GM23248 (cell line): ENCODE results near the gene TNFRSF18. TPM values are rescaled to one million over a fixed set of nuclear protein-coding genes. Genes with fewer than 3 reads are reported as not detected.

ENCODE experiments used
- DNase-seq: peaks from one replicate; pipeline ENCODE4 v3.0.0-alpha.2; 2015
- H2AFZ ChIP-seq: fragments of 200-600 bp; sonication (generic); 2 replicates; pipeline ENCODE4 v1.6.1; 2016; ENCODE audit warnings: antibody characterized with exemption
- H3F3A ChIP-seq: fragments of 200-600 bp; sonication (generic); 2 replicates; pipeline ENCODE4 v1.6.1; 2016; ENCODE audit warnings: mild to moderate bottlenecking, antibody characterized with exemption, mixed run types; ENCODE audit not compliant: insufficient read depth
- H3K27ac ChIP-seq: fragments of 200-600 bp; sonication (generic); 2 replicates; pipeline ENCODE4 v1.5.1; 2016; ENCODE audit warnings: mild to moderate bottlenecking
- H3K27me3 ChIP-seq: fragments of 200-600 bp; sonication (generic); replicated peaks from 2 replicates; pipeline ENCODE4 v1.6.1; 2016; ENCODE audit warnings: mild to moderate bottlenecking; ENCODE audit not compliant: insufficient read depth
- H3K36me3 ChIP-seq: fragments of 200-600 bp; sonication (generic); 2 replicates; pipeline ENCODE4 v1.6.1; 2016; ENCODE audit warnings: low read depth, mild to moderate bottlenecking
- H3K4me1 ChIP-seq: fragments of 200-600 bp; sonication (generic); 2 replicates; pipeline ENCODE4 v1.6.1; 2016; ENCODE audit warnings: mild to moderate bottlenecking; ENCODE audit not compliant: insufficient read depth
- H3K4me2 ChIP-seq: fragments of 200-600 bp; sonication (generic); one replicate; pipeline ENCODE4 v1.6.1; 2016; ENCODE audit warnings: mild to moderate bottlenecking; ENCODE audit not compliant: unreplicated experiment
- H3K4me3 ChIP-seq: fragments of 200-600 bp; sonication (generic); 2 replicates; pipeline ENCODE4 v1.5.1; 2016; ENCODE audit warnings: mild to moderate bottlenecking
- H3K79me2 ChIP-seq: fragments of 200-600 bp; sonication (generic); 2 replicates; pipeline ENCODE4 v1.6.1; 2016; ENCODE audit warnings: mild to moderate bottlenecking; ENCODE audit not compliant: insufficient read depth
- H3K9ac ChIP-seq: fragments of 200-600 bp; sonication (generic); 2 replicates; pipeline ENCODE4 v1.6.1; 2016; ENCODE audit warnings: mild to moderate bottlenecking
- H3K9me2 ChIP-seq: fragments of 200-600 bp; sonication (generic); 2 replicates; pipeline ENCODE4 v1.6.1; 2016; ENCODE audit warnings: mixed run types, mild to moderate bottlenecking, moderate library complexity; ENCODE audit not compliant: insufficient read depth
- H3K9me3 ChIP-seq: fragments of 200-600 bp; sonication (generic); one replicate; pipeline ENCODE4 v1.6.1; 2017; ENCODE audit warnings: low read depth
- H4K20me1 ChIP-seq: fragments of 200-600 bp; sonication (generic); 2 replicates; pipeline ENCODE4 v1.6.0; 2016; ENCODE audit not compliant: insufficient read depth
- EZH2 ChIP-seq: fragments of 200-600 bp; sonication (generic); IDR thresholded peaks from 2 replicates; pipeline ENCODE4 v1.6.1; 2018; ENCODE audit warnings: antibody characterized with exemption, mild to moderate bottlenecking; ENCODE audit not compliant: insufficient read depth, poor library complexity, severe bottlenecking
- EZH2phosphoT487 ChIP-seq: fragments of 200-600 bp; sonication (generic); IDR thresholded peaks from 2 replicates; pipeline ENCODE4 v1.6.1; 2018; ENCODE audit warnings: antibody characterized with exemption, moderate library complexity, mild to moderate bottlenecking, low read depth; ENCODE audit not compliant: insufficient read depth
- WGBS, 2 experiments: methylation state at CpG; one replicate each; pipeline ENCODE4 v1.1.6; 2015 to 2017; ENCODE audit warnings: low lambda C conversion rate in 2 of 2, low coverage in 1 of 2; ENCODE audit errors: missing lambda C conversion rate in 2 of 2; 5-methylcytosine and 5-hydroxymethylcytosine counted together
- in situ Hi-C: fragments of 300-500 bp; cut with MboI; formaldehyde crosslinking; loops from 2 replicates; pipeline ENCODE4 v1.15.0; 2020
- microRNA counts: library from miRNA; unstranded; fragments of <30 nt; microRNA quantifications from one replicate; lab custom pipeline; 2016
- microRNA-seq: library from miRNA; unstranded; fragments of <30 nt; microRNA quantifications from one replicate; pipeline ENCODE4, GENCODE V29; 2016; ENCODE audit warnings: borderline number of aligned reads
- polyA plus RNA-seq: library from polyadenylated mRNA; unstranded; fragments of >200 nt; fragmentation: Nextera tagmentation; extraction: Ambion mirVana; gene quantifications from 2 replicates; pipeline ENCODE4 v1.2.1, GENCODE V29; 2016
- small RNA-seq: library from RNA; depleted of rRNA; stranded (forward); fragments of <200 nt; gene quantifications from one replicate; pipeline ENCODE3, GENCODE V24; 2014; ENCODE audit warnings: low read depth, low replicate concordance
- total RNA-seq: library from RNA; depleted of rRNA; stranded (reverse); fragments of >200 nt; shearing (Covaris generic); gene quantifications from 2 replicates; pipeline ENCODE4 v1.2.3, GENCODE V29; 2014; rRNA removed

Gene TNFRSF18
- total and polyA plus RNA-seq, 2 experiments from 2014 or later, result not detected

GRCh38 chr1:1157033-1157365, 49.4 kb downstream of the TNFRSF18 start:
- H3K36me3 ChIP-seq, result no peaks in the 10 kb centered on the region
- no peak overlapping the region for H3K27ac ChIP-seq
- 32 to 47% methylated on average over 3 to 5 of the region's 9 CpGs for WGBS, 2 experiments
- H3K4me2 ChIP-seq, result no peak overlapping the region
- no peaks in the 10 kb centered on the region for H3K9me3 ChIP-seq
- no peak overlapping the region for H2AFZ ChIP-seq
- H3F3A ChIP-seq, result peaks cover 17% of the 10 kb centered on the region
- in situ Hi-C loops, result no loop called here
- H3K9ac ChIP-seq, result no peak overlapping the region
- TF ChIP-seq EZH2phosphoT487 (no peak), EZH2 (no peak)
- H3K4me1 ChIP-seq, result peaks cover 6% of the 10 kb centered on the region
- H3K79me2 ChIP-seq, result no peaks in the 10 kb centered on the region
- H4K20me1 ChIP-seq, result no peaks in the 10 kb centered on the region
- no peaks in the 10 kb centered on the region for H3K9me2 ChIP-seq
- no peak overlapping the region for H3K4me3 ChIP-seq
- DNase-seq, result no peak
- no peaks in the 10 kb centered on the region for H3K27me3 ChIP-seq

- 60 to 62% methylated on average over 25 to 26 of the region's 26 CpGs for whole genome bisulfite sequencing, 2 experiments
- no peaks in the 10 kb centered on the region for H3K36me3 ChIP-seq
- H3K79me2 ChIP-seq, result no peaks in the 10 kb centered on the region
- no peak for DNase-seq
- TF ChIP-seq EZH2phosphoT487 (no peak), EZH2 (no peak)
- H3F3A ChIP-seq, result peaks cover 17% of the 10 kb centered on the region
- H3K4me2 ChIP-seq, result no peak overlapping the region
- no peak overlapping the region for H2AFZ ChIP-seq
- no peaks in the 10 kb centered on the region for H3K9me2 ChIP-seq
- no peak overlapping the region for H3K9ac ChIP-seq
- H3K4me3 ChIP-seq, result no peak overlapping the region
- in situ Hi-C loops, result no loop called here
- H3K9me3 ChIP-seq, result no peaks in the 10 kb centered on the region
- no peaks in the 10 kb centered on the region for H3K27me3 ChIP-seq
- no peaks in the 10 kb centered on the region for H4K20me1 ChIP-seq
- H3K4me1 ChIP-seq, result peaks cover 6% of the 10 kb centered on the region
- H3K27ac ChIP-seq, result no peak overlapping the region
Measured at GRCh38 chr1:1156140-1157032, 50.0 kb downstream of the TNFRSF18 start.

GRCh38 chr1:1155258-1155657, 51.1 kb downstream of the TNFRSF18 start:
- no peaks in the 10 kb centered on the region for H3K9me3 ChIP-seq
- H3K9ac ChIP-seq, result no peak overlapping the region
- no peaks in the 10 kb centered on the region for H4K20me1 ChIP-seq
- H2AFZ ChIP-seq, result no peak overlapping the region
- H3K36me3 ChIP-seq, result no peaks in the 10 kb centered on the region
- no peak for TF ChIP-seq EZH2phosphoT487
- no peak for TF ChIP-seq EZH2
- no peaks in the 10 kb centered on the region for H3K9me2 ChIP-seq
- WGBS, 2 experiments, result 69 to 70% methylated on average over 10 of the region's 10 CpGs
- no peaks in the 10 kb centered on the region for H3K79me2 ChIP-seq
- peaks cover 6% of the 10 kb centered on the region for H3K4me1 ChIP-seq
- no peak overlapping the region for H3K4me3 ChIP-seq
- H3K4me2 ChIP-seq, result no peak overlapping the region
- peaks cover 17% of the 10 kb centered on the region for H3F3A ChIP-seq
- in situ Hi-C loops, result no loop called here
- no peak overlapping the region for H3K27ac ChIP-seq
- H3K27me3 ChIP-seq, result no peaks in the 10 kb centered on the region
- no peak for DNase-seq

GRCh38 chr1:1153874-1154273, 52.5 kb downstream of the TNFRSF18 start:
- TF ChIP-seq EZH2, result no peak
- no peak for TF ChIP-seq EZH2phosphoT487
- Histone ChIP-seq H3K4me1 (peaks cover 6% of the 10 kb centered on the region), H3K4me3 (no peak overlapping the region), H3F3A (peaks cover 17% of the 10 kb centered on the region), H3K9me3 (no peaks in the 10 kb centered on the region), H4K20me1 (no peaks in the 10 kb centered on the region), H3K9ac (no peak overlapping the region), H3K27ac (no peak overlapping the region), H3K27me3 (no peaks in the 10 kb centered on the region), H3K4me2 (no peak overlapping the region), H3K9me2 (no peaks in the 10 kb centered on the region), H3K79me2 (no peaks in the 10 kb centered on the region), H2AFZ (no peak overlapping the region), H3K36me3 (no peaks in the 10 kb centered on the region)
- 2 to 4% methylated on average over 4 of the region's 4 CpGs for WGBS, 2 experiments
- peak; percentile 26 for DNase-seq
- in situ Hi-C loops, result no loop called here

MicroRNA genes within 50 kb of the gene (microRNA counts, 767-probe panel; counts per million panel counts)
- microRNA hsa-miR-200a-3p (lab: Ali Mortazavi, UCI), result 447 counts per million, percentile 86 among the panel's probes with 10 or more counts
- 447 counts per million, percentile 86 among the panel's probes with 10 or more counts for microRNA hsa-miR-200b-3p (lab: Ali Mortazavi, UCI)
- 447 counts per million, percentile 86 among the panel's probes with 10 or more counts for microRNA hsa-miR-429 (lab: Ali Mortazavi, UCI)

Small RNA genes lying within 50 kb of the gene (microRNA-seq; reads per million reads assigned to microRNA genes)
- 2.0 reads per million for gene MIR200A
- gene MIR200B, result 6.1 reads per million, percentile 6 among the genes with 10 or more reads in this experiment
- gene MIR429, result 1.5 reads per million

Small RNA genes lying within 50 kb of the gene (small RNA-seq; reads per million reads assigned to genes)
- gene MIR200A (not detected), gene MIR200B (not detected), gene MIR429 (not detected)

Other genes starting within 250 kb of the TNFRSF18 start
- gene NOC2L, start 247.3 kb downstream of the TNFRSF18 start, total RNA-seq, result 66.4 and 67.3 TPM in 2 replicates
- gene NOC2L, start 247.3 kb downstream of the TNFRSF18 start, polyA plus RNA-seq, result 64.0 and 65.0 TPM in 2 replicates
- gene KLHL17, start 246.0 kb downstream of the TNFRSF18 start, total RNA-seq, result 19.2 and 23.3 TPM in 2 replicates
- gene KLHL17, start 246.0 kb downstream of the TNFRSF18 start, polyA plus RNA-seq, result 4.7 and 5.5 TPM in 2 replicates
- gene PLEKHN1, start 240.1 kb downstream of the TNFRSF18 start, total RNA-seq, result 1.4 and 2.1 TPM in 2 replicates
- 1.7 and 2.5 TPM in 2 replicates for gene PLEKHN1, start 240.1 kb downstream of the TNFRSF18 start, polyA plus RNA-seq
- not detected in 2 replicates for gene PERM1, start 224.5 kb downstream of the TNFRSF18 start, total RNA-seq
- 0.45 and 0.61 TPM in 2 replicates for gene PERM1, start 224.5 kb downstream of the TNFRSF18 start, polyA plus RNA-seq
- gene HES4, start 206.5 kb downstream of the TNFRSF18 start, total RNA-seq, result 3.1 and 7.6 TPM in 2 replicates
- gene HES4, start 206.5 kb downstream of the TNFRSF18 start, polyA plus RNA-seq, result 3.7 and 4.1 TPM in 2 replicates
- 41.2 and 49.1 TPM in 2 replicates for gene ISG15, start 193.1 kb downstream of the TNFRSF18 start, total RNA-seq
- gene ISG15, start 193.1 kb downstream of the TNFRSF18 start, polyA plus RNA-seq, result 77.0 and 85.7 TPM in 2 replicates
- gene AGRN, start 186.5 kb downstream of the TNFRSF18 start, total RNA-seq, result 43.2 and 55.1 TPM in 2 replicates
- gene AGRN, start 186.5 kb downstream of the TNFRSF18 start, polyA plus RNA-seq, result 1.4 and 1.8 TPM in 2 replicates
- not detected in 2 replicates for gene RNF223, start 132.3 kb downstream of the TNFRSF18 start, total RNA-seq
- gene RNF223, start 132.3 kb downstream of the TNFRSF18 start, polyA plus RNA-seq, result not detected in 2 replicates
- gene C1orf159, start 90.5 kb downstream of the TNFRSF18 start, total RNA-seq, result 5.2 and 13.1 TPM in 2 replicates
- gene C1orf159, start 90.5 kb downstream of the TNFRSF18 start, polyA plus RNA-seq, result 11.0 and 11.4 TPM in 2 replicates
- not detected in 2 replicates for gene TTLL10, start 32.7 kb downstream of the TNFRSF18 start, total RNA-seq
- not detected in 2 replicates for gene TTLL10, start 32.7 kb downstream of the TNFRSF18 start, polyA plus RNA-seq
- not detected in 2 replicates for gene TNFRSF4, start 7.6 kb upstream of the TNFRSF18 start, total RNA-seq
- gene TNFRSF4, start 7.6 kb upstream of the TNFRSF18 start, polyA plus RNA-seq, result not detected in 2 replicates
- gene SDF4, start 25.4 kb upstream of the TNFRSF18 start, total RNA-seq, result 214 and 216 TPM in 2 replicates
- gene SDF4, start 25.4 kb upstream of the TNFRSF18 start, polyA plus RNA-seq, result 261 and 269 TPM in 2 replicates
- 50.3 and 52.5 TPM in 2 replicates for gene B3GALT6, start 25.6 kb upstream of the TNFRSF18 start, total RNA-seq
- 6.5 and 8.3 TPM in 2 replicates for gene B3GALT6, start 25.6 kb upstream of the TNFRSF18 start, polyA plus RNA-seq
- 0.38 and 3.1 TPM in 2 replicates for gene C1QTNF12, start 40.1 kb upstream of the TNFRSF18 start, total RNA-seq
- 2.0 and 2.1 TPM in 2 replicates for gene C1QTNF12, start 40.1 kb upstream of the TNFRSF18 start, polyA plus RNA-seq
- gene UBE2J2, start 67.3 kb upstream of the TNFRSF18 start, total RNA-seq, result 49.7 and 51.0 TPM in 2 replicates
- 63.5 and 68.0 TPM in 2 replicates for gene UBE2J2, start 67.3 kb upstream of the TNFRSF18 start, polyA plus RNA-seq
- gene SCNN1D, start 73.8 kb upstream of the TNFRSF18 start, total RNA-seq, result 0.76 and 2.5 TPM in 2 replicates
- 0.46 and 0.55 TPM in 2 replicates for gene SCNN1D, start 73.8 kb upstream of the TNFRSF18 start, polyA plus RNA-seq
- 58.6 and 68.0 TPM in 2 replicates for gene ACAP3, start 101.3 kb upstream of the TNFRSF18 start, total RNA-seq
- 11.6 and 11.8 TPM in 2 replicates for gene ACAP3, start 101.3 kb upstream of the TNFRSF18 start, polyA plus RNA-seq
- 36.2 and 46.5 TPM in 2 replicates for gene PUSL1, start 102.0 kb upstream of the TNFRSF18 start, total RNA-seq
- gene PUSL1, start 102.0 kb upstream of the TNFRSF18 start, polyA plus RNA-seq, result 28.3 and 30.9 TPM in 2 replicates
- 80.1 and 90.0 TPM in 2 replicates for gene INTS11, start 118.1 kb upstream of the TNFRSF18 start, total RNA-seq
- gene INTS11, start 118.1 kb upstream of the TNFRSF18 start, polyA plus RNA-seq, result 70.2 and 72.8 TPM in 2 replicates
- gene CPTP, start 118.2 kb upstream of the TNFRSF18 start, total RNA-seq, result 30.5 and 39.0 TPM in 2 replicates
- gene CPTP, start 118.2 kb upstream of the TNFRSF18 start, polyA plus RNA-seq, result 28.0 and 33.2 TPM in 2 replicates
- 0.54 TPM in 1 of 2 replicates, not detected in the other for gene TAS1R3, start 124.7 kb upstream of the TNFRSF18 start, total RNA-seq
- 0.24 TPM in 1 of 2 replicates, not detected in the other for gene TAS1R3, start 124.7 kb upstream of the TNFRSF18 start, polyA plus RNA-seq
- gene DVL1, start 142.8 kb upstream of the TNFRSF18 start, total RNA-seq, result 113 and 119 TPM in 2 replicates
- 8.6 and 9.9 TPM in 2 replicates for gene DVL1, start 142.8 kb upstream of the TNFRSF18 start, polyA plus RNA-seq
- 1,040 and 1,228 TPM in 2 replicates for gene MXRA8, start 152.0 kb upstream of the TNFRSF18 start, total RNA-seq
- gene MXRA8, start 152.0 kb upstream of the TNFRSF18 start, polyA plus RNA-seq, result 584 and 609 TPM in 2 replicates
- 118 and 120 TPM in 2 replicates for gene AURKAIP1, start 168.6 kb upstream of the TNFRSF18 start, total RNA-seq
- 216 and 218 TPM in 2 replicates for gene AURKAIP1, start 168.6 kb upstream of the TNFRSF18 start, polyA plus RNA-seq
- 150 and 185 TPM in 2 replicates for gene CCNL2, start 192.7 kb upstream of the TNFRSF18 start, total RNA-seq
- gene CCNL2, start 192.7 kb upstream of the TNFRSF18 start, polyA plus RNA-seq, result 151 and 199 TPM in 2 replicates
- 88.9 and 105 TPM in 2 replicates for gene MRPL20, start 200.7 kb upstream of the TNFRSF18 start, total RNA-seq
- 176 and 181 TPM in 2 replicates for gene MRPL20, start 200.7 kb upstream of the TNFRSF18 start, polyA plus RNA-seq
- 0.51 and 0.97 TPM in 2 replicates for gene ANKRD65, start 214.7 kb upstream of the TNFRSF18 start, total RNA-seq
- gene ANKRD65, start 214.7 kb upstream of the TNFRSF18 start, polyA plus RNA-seq, result 0.44 and 0.70 TPM in 2 replicates
- 1.4 and 2.3 TPM in 2 replicates for gene VWA1, start 229.1 kb upstream of the TNFRSF18 start, total RNA-seq
- 0.60 and 1.3 TPM in 2 replicates for gene VWA1, start 229.1 kb upstream of the TNFRSF18 start, polyA plus RNA-seq
- gene ATAD3C, start 243.1 kb upstream of the TNFRSF18 start, total RNA-seq, result not detected in 2 replicates
- 0.51 TPM in 1 of 2 replicates, not detected in the other for gene ATAD3C, start 243.1 kb upstream of the TNFRSF18 start, polyA plus RNA-seq